Calu3 (cell line): ENCODE measurements around the gene SLC1A5. TPM values are rescaled to one million over a fixed set of nuclear protein-coding genes. Genes with fewer than 3 reads are reported as not detected.

Source experiments
- BruUV-seq: library from RNA; stranded (reverse); fragments of 400-500 nt; replicated peaks from 2 replicates; lab custom pipeline; 2021; lab: Mats Ljungman, UMichigan
- CTCF ChIA-PET: fragments of 300-600 bp; sonication (Branson Sonifier 250); formaldehyde crosslinking; loops from one replicate; lab custom pipeline; 2022; ENCODE audit warnings: antibody characterized with exemption; lab: Charles Lee
- DNase-seq: peaks from one replicate; pipeline ENCODE4 v3.0.0; 2022
- H3K27ac Mint-ChIP-seq: one replicate; pipeline ENCODE4 v1.8.0; 2022; ENCODE audit warnings: mixed read lengths; ENCODE audit not compliant: unreplicated experiment
- H3K27me3 Mint-ChIP-seq: one replicate; pipeline ENCODE4 v1.8.0; 2022; ENCODE audit warnings: mixed read lengths; ENCODE audit not compliant: unreplicated experiment
- H3K36me3 Mint-ChIP-seq: one replicate; pipeline ENCODE4 v1.8.0; 2022; ENCODE audit warnings: mild to moderate bottlenecking, moderate library complexity, mixed read lengths; ENCODE audit not compliant: insufficient read depth, unreplicated experiment
- H3K4me1 Mint-ChIP-seq: one replicate; pipeline ENCODE4 v1.8.0; 2022; ENCODE audit warnings: mild to moderate bottlenecking, low read depth, mixed read lengths; ENCODE audit not compliant: unreplicated experiment
- H3K4me3 Mint-ChIP-seq: one replicate; pipeline ENCODE4 v1.8.0; 2022; ENCODE audit warnings: mild to moderate bottlenecking, low read depth, moderate library complexity, mixed read lengths; ENCODE audit not compliant: unreplicated experiment
- H3K9me3 Mint-ChIP-seq: one replicate; pipeline ENCODE4 v1.8.0; 2022; ENCODE audit warnings: low read depth, mixed read lengths; ENCODE audit not compliant: unreplicated experiment
- intact Hi-C: fragments of 100-400 bp; cut with micrococcal nuclease; formaldehyde crosslinking; loops from one replicate; pipeline ENCODE4 v1.10.0; 2022; ENCODE audit not compliant: unreplicated experiment
- total RNA-seq: library from RNA; stranded (reverse); gene quantifications from 2 replicates; pipeline ENCODE4 v1.2.3, GENCODE V29; 2022
- TF ChIP-seq, protein P1 (sequence below): fragments of 200-600 bp; IDR thresholded peaks from one replicate; pipeline ENCODE4 v1.8.0; 2022; ENCODE audit warnings: antibody characterized with exemption; ENCODE audit not compliant: unreplicated experiment

Gene SLC1A5
- total RNA-seq, 1 experiment from 2014 or later: 250 TPM

DNA sequence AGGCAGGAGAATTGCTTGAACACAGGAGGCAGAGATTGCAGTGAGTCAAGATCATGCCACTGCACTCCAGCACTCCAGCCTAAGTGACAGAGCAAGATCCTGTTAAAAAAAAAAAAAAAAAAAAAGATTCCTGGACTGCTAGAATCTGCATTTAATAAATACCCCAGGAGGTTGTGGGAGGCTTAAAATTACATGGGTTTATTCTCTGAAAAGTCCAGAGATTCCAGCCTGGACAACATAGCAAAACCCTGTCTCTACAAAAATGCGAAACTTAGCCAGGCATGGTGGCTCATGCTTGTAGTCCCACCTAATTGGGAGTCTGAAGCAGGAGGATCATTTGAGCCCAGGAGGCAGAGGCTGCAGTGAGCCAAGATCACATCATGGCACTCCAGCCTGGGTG, 9.5 kb upstream of the SLC1A5 start:
- TF ChIP-seq, protein P1, sequence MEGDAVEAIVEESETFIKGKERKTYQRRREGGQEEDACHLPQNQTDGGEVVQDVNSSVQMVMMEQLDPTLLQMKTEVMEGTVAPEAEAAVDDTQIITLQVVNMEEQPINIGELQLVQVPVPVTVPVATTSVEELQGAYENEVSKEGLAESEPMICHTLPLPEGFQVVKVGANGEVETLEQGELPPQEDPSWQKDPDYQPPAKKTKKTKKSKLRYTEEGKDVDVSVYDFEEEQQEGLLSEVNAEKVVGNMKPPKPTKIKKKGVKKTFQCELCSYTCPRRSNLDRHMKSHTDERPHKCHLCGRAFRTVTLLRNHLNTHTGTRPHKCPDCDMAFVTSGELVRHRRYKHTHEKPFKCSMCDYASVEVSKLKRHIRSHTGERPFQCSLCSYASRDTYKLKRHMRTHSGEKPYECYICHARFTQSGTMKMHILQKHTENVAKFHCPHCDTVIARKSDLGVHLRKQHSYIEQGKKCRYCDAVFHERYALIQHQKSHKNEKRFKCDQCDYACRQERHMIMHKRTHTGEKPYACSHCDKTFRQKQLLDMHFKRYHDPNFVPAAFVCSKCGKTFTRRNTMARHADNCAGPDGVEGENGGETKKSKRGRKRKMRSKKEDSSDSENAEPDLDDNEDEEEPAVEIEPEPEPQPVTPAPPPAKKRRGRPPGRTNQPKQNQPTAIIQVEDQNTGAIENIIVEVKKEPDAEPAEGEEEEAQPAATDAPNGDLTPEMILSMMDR: no peak
- CTCF ChIA-PET: interaction anchor here (0.7 to 0.8 kb wide), 2 partner anchors 322 to 940 kb away, joined by 3 read pairs; no protein-coding TSS in a partner anchor
- no peaks in the 10 kb centered on the region for H3K27me3 Mint-ChIP-seq
- BruUV-seq: no TSS peak
- no peaks in the 10 kb centered on the region for H3K9me3 Mint-ChIP-seq
- intact Hi-C loops: no loop called here
- no peak overlapping the region for H3K27ac Mint-ChIP-seq
- H3K4me3 Mint-ChIP-seq: no peak overlapping the region
- peaks cover 31% of the 10 kb centered on the region for H3K4me1 Mint-ChIP-seq
- DNase-seq: no peak
- peaks cover 4% of the 10 kb centered on the region for H3K36me3 Mint-ChIP-seq

DNA sequence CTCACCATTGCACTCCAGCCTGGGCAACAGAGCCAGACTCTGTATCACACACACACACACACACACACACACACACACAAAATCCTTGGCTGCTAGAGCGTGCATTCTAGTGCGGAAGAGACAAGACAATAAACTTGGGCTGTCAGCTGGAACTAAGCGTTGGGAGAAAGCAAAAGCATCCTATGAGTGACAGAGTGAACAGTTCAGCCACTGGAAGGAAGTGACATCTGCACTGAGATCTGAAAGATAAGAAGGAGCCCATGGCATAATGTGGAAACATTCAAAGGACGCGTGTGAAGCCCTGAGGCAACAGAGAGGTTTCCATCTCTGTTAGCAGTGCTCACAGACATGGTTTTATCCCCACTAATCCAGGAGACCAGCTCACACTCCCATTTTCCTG, 3.5 kb upstream of the SLC1A5 start:
- Mint-ChIP-seq H3K9me3 (no peaks in the 10 kb centered on the region), H3K27ac (no peak overlapping the region), H3K4me3 (no peak overlapping the region), H3K36me3 (peaks cover 36% of the 10 kb centered on the region), H3K4me1 (peaks cover 32% of the 10 kb centered on the region), H3K27me3 (no peaks in the 10 kb centered on the region)
- intact Hi-C loops: no loop called here
- BruUV-seq: no TSS peak
- CTCF ChIA-PET: interaction anchor here (0.6 kb wide), 1 partner anchor 1676 kb away, joined by 5 read pairs; no protein-coding TSS in a partner anchor
- TF ChIP-seq, protein P1: no peak
- no peak for DNase-seq

GRCh38 chr19:46789371-46789770, 977 bp upstream of the SLC1A5 start:
- no peak overlapping the region for H3K27ac Mint-ChIP-seq
- DNase-seq: no peak
- H3K4me1 Mint-ChIP-seq: peaks cover 31% of the 10 kb centered on the region
- H3K27me3 Mint-ChIP-seq: no peaks in the 10 kb centered on the region
- TF ChIP-seq, protein P1: no peak
- no TSS peak for BruUV-seq
- peaks cover 59% of the 10 kb centered on the region for H3K36me3 Mint-ChIP-seq
- intact Hi-C loops: loop anchor here (2.0 kb wide), 1 partner anchor 51 kb away; no protein-coding TSS in a partner anchor
- no peaks in the 10 kb centered on the region for H3K9me3 Mint-ChIP-seq
- H3K4me3 Mint-ChIP-seq: no peak overlapping the region
- CTCF ChIA-PET: interaction anchor here (0.8 to 2.0 kb wide), 2 partner anchors 51 to 260 kb away, joined by 3 to 10 read pairs; no protein-coding TSS in a partner anchor

DNA sequence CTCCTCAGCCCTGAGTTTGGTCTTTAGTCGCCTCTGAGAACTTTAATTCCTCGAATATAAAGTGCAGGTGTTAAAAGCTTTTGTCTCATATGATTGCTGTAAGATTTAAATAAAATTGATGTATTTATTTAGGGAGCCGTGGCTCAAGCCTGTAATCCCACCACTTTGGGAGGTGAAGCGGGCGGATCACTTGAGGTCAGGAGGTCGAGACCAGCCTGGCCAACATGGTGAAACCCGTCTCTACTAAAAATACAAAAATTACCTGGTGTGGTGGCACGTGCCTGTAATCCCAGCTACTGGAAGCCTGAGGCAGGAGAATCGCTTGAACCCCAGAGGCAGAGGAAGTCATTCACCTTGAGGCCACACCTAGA, 559 bp upstream of the SLC1A5 start:
- CTCF ChIA-PET: interaction anchor here (1.2 to 2.0 kb wide), 3 partner anchors 24 to 52 kb away, joined by 4 to 10 read pairs (median 4); no protein-coding TSS in a partner anchor
- Mint-ChIP-seq H3K27ac (no peak overlapping the region), H3K4me1 (peaks cover 34% of the 10 kb centered on the region), H3K36me3 (peaks cover 62% of the 10 kb centered on the region), H3K27me3 (no peaks in the 10 kb centered on the region), H3K9me3 (no peaks in the 10 kb centered on the region), H3K4me3 (peak overlapping the region; percentile 82)
- no TSS peak for BruUV-seq
- intact Hi-C loops: loop anchor here (2.0 kb wide), 1 partner anchor 52 kb away; no protein-coding TSS in a partner anchor
- TF ChIP-seq, protein P1: no peak
- no peak for DNase-seq
